GM19455 (cell line): Measurements from ENCODE around the gene SH3TC1.

Source experiments
- ATAC-seq: cut with Tn5 transposase; IDR thresholded peaks from one replicate; pipeline ENCODE4 v1.9.1; 2021; ENCODE audit not compliant: unreplicated experiment

Gene SH3TC1

GRCh38 chr4:8274066-8274652, 75.1 kb downstream of the SH3TC1 start:
- no peak for ATAC-seq

- no peak for ATAC-seq
Observed at GRCh38 chr4:8274765-8275547, 75.9 kb downstream of the SH3TC1 start.

GRCh38 chr4:8275548-8275910, 76.4 kb downstream of the SH3TC1 start:
- ATAC-seq = no peak

- no peak for ATAC-seq
Observed at GRCh38 chr4:8276358-8277240, 77.5 kb downstream of the SH3TC1 start.

- no peak for ATAC-seq
Observed at GRCh38 chr4:8277356-8278008, 78.4 kb downstream of the SH3TC1 start.

- ATAC-seq = no peak
Observed at GRCh38 chr4:8278009-8278395, 78.9 kb downstream of the SH3TC1 start.

GRCh38 chr4:8278421-8279287, 79.6 kb downstream of the SH3TC1 start:
- ATAC-seq = no peak

- no peak for ATAC-seq
Observed at GRCh38 chr4:8279321-8280157, 80.4 kb downstream of the SH3TC1 start.

- no peak for ATAC-seq
Observed at GRCh38 chr4:8280158-8280875, 81.2 kb downstream of the SH3TC1 start.

- no peak for ATAC-seq
Observed at GRCh38 chr4:8280876-8281440, 81.9 kb downstream of the SH3TC1 start.

- ATAC-seq = no peak
Observed at GRCh38 chr4:8281519-8282133, 82.5 kb downstream of the SH3TC1 start.

GRCh38 chr4:8282134-8282641, 83.1 kb downstream of the SH3TC1 start:
- ATAC-seq = no peak

- no peak for ATAC-seq
Observed at GRCh38 chr4:8282742-8283141, 83.7 kb downstream of the SH3TC1 start.

GRCh38 chr4:8283161-8283560, 84.1 kb downstream of the SH3TC1 start:
- no peak for ATAC-seq

GRCh38 chr4:8283631-8284121, 84.6 kb downstream of the SH3TC1 start:
- no peak for ATAC-seq

- ATAC-seq = no peak
Observed at GRCh38 chr4:8284391-8284790, 85.3 kb downstream of the SH3TC1 start.

GRCh38 chr4:8285143-8285975, 86.3 kb downstream of the SH3TC1 start:
- ATAC-seq = no peak
